ENCODE data around the gene HHAT.

- no peak for TF ChIP-seq POLR2A (IDR thresholded peaks at IDR 0.05; ENCODE audit: extremely low read depth, insufficient read length)
- TF ChIP-seq CTCF (IDR thresholded peaks at IDR 0.05; ENCODE audit: low read depth, low read length): no peak
- TF ChIP-seq MAX (IDR thresholded peaks at IDR 0.05; ENCODE audit: low read depth, low read length): no peak
Observed at GRCh38 chr1:210705086-210705485, 376.4 kb downstream of the HHAT start.
